Cerebellar nuclear complex (tissue), 1 donor: ENCODE measurements around the gene RAPGEF6.

Experiments used
- DNase-seq, 2 experiments: peaks; one replicate each; lab custom pipeline; 2025; lab: John Stamatoyannopoulos, UW

Gene RAPGEF6

DNA sequence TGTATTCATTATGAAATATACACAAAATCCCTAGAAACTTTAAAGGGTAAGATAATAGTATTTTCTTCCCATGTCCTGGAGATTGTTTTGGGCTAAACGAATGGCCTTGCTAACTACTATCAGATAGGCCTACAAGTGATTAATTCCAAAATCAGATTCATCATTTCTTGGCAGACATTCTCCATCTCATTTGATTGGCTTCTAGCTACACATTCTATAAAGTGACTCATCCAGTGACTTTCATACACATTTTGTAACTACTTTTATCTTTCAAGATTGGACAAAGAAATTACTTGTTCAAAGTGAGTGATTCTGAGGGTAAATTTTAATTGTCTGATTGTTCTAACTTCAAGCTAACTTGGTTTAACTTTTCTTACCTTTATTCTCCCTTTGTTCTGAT, 93.3 kb downstream of the RAPGEF6 start:
- DNase-seq = no peak

DNA sequence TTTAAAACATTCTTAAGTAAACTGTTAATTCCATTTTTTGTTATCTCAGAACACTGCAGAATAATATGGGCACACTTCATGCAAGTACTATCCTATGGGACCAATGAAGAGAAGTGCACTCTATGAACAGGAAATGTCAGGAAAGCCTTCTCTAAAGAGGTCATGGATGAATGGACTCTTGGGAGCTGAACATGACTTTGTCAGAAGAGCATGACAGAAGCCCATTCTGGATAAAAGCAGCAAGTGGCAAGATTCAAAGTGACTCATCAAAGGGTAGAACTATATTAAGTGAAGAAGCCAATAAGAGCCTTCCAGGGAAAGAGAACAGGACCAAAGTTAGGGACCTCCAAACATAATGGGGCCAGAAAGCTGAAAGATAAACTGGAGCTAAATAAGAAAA, 94.0 kb downstream of the RAPGEF6 start:
- no peak for DNase-seq

DNA sequence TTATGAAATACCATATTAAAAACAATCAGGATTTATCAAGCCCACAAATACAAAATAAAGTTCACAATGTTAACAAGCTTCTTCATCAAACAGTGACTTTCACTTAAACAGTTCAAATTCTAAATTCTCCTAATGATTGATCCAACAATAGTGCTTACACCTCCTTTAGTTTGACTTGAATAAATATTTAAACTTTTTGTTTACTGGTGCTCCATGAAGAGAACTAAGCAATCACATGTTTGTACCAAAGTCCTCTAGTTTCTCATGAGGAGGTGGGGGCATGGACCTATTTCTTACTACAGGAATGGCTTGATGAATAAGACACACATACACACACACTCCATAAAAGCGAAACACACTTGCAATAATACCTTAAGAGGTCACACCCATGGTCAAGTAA, 95.8 kb downstream of the RAPGEF6 start:
- DNase-seq = no peak

DNA sequence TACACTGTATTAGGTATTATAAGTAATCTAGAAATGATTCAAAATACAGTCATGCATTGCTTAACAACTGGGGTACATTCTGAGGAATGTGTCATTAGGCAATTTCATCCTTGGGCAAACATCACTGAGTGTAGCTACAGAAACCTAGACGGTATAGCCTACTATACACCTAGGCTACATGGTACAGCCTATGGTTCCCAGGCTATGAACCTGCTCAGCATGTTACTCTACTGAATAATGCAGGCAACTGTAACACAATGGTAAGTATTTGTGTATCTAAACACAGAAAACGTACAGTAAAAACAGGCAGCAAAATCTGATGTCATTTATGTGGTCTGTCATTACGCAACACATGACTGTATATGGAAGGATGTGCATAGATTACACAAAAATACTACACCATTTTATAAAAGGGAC, 96.8 kb downstream of the RAPGEF6 start:
- no peak for DNase-seq

DNA sequence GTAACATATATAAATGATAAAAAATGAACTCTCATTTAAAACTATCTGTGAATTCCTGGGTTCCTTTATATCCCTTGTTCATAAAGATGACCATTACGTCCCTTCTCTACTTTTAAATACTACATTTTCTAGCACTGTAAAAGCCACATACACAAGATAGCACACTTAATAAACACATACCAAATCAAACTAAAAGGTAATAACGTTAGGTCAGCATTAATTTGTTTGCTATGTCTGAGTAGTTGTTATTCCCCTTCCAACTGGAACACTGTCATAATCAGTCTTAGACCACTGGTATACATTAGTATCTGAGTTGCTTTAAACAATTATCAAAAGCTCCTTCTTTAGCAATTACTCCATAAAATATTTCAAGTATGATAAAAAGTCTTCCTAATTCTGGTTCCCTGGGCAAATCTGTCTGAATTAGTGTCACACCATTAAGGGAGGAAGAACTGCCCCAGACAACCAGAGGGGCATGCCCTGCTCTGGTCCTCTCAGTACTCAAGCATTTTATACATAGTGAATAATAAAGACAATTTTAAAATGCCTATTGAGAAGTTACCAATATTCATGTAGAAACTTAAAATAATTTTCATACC, 98.1 kb downstream of the RAPGEF6 start:
- no peak for DNase-seq

DNA sequence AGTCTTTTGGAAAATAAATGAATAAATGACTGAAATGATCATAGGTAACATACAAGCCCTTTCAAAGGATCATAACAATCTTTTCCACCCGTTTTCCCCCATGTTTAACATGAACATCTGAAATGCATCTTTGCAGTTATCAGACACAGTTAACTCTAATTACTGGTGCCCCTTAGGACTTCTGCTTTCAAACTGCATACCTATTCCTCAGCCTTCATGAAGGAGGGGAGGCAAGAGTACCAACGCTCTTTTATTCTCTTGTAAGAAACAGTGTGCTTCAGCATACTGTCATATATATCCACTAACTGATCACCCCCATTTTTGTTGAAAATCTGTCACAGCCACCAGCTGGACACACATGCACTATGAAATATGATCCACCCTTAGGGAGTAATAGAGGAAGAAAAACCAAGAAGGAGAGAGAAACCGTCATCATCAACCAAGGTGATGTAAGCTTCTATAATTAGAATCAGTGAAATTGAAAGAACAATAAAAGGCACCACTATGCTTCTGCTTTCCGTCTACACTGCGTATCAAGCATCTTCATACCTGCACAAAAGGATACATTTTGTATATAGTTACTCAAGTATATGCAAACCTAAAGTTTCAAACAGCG, 98.7 kb downstream of the RAPGEF6 start:
- no peak for DNase-seq

DNA sequence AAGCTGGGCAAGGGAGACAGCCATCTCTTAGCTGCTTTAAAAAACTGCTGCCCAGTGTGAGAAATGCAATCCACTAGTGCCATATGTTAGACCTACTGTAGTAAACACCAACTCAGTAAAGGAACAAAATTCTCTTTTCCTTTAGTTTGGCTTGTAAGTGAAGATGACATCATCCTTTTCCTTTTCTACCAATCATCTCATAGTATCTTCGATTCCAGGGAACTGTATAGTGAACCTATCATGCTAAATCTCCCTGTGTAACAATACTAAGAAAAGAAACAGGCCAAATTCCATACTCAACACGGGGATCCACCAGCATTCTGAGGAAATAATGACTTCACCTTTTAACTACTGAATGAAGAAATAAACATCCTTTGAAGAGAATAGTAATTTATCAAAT, 100.1 kb downstream of the RAPGEF6 start:
- no peak for DNase-seq

DNA sequence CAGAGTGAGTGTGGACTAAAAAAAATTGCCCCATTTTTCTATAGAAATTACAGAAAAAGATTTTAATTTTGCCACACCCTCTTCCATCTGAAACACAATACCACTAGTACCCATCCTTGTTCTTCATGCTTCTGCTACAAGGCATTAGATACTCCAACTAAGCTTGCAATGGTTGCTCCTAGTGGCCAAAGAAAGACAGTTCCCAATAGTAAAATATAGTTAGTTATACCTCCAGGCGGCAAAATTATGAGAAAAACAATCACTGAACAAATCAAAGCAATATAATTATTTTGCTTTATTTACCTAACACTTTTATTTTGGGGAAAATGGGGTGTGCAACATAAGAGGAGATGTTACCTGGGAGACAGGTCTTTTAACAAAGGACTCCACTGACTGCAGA, 101.2 kb downstream of the RAPGEF6 start:
- DNase-seq = no peak

DNA sequence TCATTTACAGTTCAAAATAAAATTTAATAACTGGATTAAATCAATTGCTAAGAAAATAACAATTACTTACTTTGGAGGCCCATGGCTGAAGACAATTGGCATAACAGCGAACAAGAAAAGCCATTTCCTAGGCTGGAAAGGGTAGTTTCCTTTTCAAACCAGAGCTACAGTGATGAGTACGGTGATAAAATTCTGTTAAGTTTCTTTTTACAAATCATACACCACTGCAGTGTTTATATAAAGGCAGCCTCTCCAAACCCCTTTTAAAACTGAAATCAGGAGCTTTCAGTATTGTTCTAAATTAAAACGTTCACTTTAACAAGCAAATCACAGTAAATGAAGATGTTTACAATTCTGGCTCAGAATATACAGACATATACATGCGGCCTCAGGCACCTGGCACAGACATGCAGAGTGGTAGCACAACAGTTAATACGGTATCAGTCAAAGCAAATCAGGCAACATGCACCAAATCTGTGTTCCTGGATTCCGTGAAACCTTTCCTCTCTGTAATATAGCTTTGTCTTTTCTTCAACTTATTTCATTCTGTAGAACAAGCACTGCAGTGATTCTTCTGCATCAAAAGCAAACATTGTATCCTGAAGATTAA, 102.9 kb downstream of the RAPGEF6 start:
- DNase-seq = peak in 1 of 2 experiments; percentile 63

DNA sequence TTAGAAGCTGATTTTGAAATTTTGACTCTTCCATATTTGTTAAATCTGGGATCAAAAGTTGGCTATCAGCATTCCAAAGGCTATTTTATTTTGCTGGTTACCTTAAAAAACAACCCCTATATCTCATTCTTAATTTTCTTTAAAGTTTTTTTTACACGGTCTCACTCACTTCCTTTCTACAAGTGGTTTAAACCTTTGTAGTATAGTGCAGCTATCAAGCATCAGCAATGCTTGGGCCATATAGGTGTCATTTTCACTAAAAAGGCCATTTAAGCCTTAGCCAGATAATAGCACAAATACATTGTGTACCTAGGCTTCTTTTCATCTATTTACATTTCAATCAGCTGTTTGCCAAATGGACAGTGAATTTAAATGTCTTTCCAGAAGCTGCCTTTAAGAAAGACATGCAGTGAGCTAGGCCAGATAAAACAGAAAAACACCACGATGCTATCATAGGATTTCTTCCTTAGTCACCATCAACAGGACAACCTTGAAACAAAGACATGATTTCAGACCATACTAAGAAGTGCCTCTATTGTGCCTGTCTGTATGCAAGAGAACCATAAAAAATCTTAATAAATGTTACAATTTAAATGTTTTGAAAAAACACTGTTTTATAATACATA, 104.2 kb downstream of the RAPGEF6 start:
- peak in 1 of 2 experiments; percentile 24 for DNase-seq

DNA sequence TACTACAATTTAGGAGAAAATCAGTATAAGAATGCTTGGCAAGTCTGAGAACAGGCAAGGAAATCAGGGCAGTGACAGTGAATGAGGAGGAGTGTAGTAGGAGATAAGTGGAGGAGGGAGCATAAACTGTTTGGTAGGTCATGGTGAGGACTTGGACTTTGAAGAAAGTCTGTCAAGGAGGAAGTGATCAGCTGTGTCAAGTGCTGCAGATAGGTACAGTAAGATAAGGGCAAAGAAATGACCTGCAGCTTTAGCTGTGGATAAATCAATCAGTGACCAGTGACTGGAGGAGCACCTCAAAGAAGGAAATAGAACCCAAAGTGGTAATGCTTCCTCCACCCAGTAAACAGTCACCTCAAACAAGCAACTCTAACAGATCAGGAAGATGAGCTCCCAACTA, 106.3 kb downstream of the RAPGEF6 start:
- no peak for DNase-seq

DNA sequence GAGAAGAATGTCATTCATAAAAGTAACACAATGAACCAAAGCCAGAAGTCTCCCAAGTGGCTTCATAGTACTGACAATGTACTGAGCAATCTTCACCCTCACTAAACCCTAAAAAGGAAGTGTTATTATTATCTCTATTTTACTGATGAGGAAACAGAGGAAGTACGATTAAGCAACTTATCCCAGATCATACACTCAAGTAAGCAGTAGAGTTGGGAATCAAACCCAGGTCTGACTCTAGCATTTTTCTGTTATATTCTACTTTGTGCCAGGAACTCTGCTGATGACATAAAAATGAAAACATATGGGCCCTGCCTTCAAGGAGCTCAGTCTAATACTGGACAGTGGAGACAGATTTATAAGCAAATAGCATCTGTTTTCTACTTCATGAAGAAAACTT, 109.2 kb downstream of the RAPGEF6 start:
- DNase-seq = no peak

DNA sequence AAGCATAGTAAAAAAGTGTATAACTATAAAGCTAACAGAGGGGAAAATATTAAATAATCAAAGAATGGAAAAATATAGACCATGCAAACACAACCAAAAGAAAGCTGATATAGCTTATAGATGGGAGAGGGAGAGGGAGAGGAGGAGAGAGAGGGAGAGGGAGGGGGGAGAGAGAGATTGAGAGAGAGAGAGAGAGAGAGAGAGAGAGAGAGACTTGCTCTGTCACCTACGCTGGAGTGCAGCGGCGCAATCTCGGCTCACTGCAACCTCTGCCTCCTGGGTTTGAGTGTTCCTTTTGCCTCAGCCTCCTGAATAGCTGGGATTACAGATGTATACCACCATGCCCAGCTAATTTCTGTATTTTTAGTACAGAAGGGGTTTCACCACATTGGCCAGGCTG, 110.6 kb downstream of the RAPGEF6 start:
- no peak for DNase-seq

DNA sequence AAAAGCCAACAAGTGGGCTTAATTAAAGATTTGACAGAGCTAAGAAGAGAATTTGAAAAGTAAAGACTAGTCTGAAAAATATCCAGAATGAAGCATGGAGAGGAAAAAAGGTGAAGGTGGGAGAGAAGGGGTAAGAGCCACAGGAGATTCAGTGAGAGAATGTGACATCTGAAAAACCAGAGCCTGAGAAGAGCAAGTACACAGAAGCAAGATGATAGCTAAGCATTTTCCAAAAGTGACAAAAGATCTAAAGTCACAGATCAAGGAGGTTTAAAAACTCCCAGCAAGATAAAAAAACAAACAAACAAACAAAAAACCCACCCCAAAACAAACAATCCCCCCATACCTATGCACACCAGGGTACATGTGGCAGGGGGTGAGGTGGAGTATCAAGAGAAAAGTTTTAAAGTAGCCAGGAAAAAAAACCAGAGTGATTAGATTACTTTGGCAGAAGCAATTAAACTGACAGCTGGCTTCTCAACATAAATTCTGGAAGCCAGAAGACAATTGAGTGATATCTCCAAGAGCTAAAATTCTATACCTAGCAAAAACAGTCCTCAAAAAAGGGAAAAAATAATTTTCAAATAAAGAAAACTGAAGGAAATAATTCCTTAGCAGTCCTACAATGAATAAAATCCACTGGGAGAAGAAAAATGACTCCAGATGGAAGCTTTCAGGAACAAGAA, 111.4 kb downstream of the RAPGEF6 start:
- no peak for DNase-seq

DNA sequence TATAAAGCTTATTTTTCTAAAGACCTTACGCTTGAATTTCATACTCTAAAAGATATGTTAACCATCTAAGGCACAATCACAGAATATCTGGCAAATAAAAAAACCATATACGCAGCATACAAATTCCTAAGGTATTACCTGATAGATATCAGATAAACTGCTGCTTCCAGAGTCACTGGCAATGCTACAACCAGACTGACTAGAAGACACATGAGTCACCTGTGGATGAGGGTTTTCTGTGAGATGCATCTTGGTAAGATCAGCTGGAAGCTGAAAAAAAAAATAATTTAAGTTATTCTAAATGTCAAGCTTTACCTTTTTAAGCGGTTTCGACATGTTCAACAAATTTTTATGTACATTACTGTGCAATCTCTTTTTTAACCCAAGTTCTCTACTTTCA, 113.8 kb downstream of the RAPGEF6 start:
- DNase-seq = no peak

DNA sequence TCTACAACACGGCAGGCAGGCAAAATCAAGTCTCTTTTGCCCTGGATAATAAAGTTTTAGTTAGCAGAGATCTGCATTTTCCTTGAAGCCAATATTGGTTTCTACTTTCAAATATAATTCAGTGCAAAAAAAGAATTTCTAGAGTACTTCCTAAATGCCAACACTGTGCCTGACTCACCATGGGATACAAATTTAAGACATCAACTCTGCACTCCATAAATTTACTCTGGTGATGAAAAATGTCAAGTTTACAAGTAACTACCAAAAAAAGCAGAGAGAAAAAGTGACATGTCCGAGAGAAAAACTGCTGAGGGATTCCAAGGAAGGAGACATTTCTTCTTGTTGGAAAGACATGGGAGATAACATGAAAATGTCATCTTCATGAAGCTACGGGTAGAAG, 119.7 kb downstream of the RAPGEF6 start:
- no peak for DNase-seq

DNA sequence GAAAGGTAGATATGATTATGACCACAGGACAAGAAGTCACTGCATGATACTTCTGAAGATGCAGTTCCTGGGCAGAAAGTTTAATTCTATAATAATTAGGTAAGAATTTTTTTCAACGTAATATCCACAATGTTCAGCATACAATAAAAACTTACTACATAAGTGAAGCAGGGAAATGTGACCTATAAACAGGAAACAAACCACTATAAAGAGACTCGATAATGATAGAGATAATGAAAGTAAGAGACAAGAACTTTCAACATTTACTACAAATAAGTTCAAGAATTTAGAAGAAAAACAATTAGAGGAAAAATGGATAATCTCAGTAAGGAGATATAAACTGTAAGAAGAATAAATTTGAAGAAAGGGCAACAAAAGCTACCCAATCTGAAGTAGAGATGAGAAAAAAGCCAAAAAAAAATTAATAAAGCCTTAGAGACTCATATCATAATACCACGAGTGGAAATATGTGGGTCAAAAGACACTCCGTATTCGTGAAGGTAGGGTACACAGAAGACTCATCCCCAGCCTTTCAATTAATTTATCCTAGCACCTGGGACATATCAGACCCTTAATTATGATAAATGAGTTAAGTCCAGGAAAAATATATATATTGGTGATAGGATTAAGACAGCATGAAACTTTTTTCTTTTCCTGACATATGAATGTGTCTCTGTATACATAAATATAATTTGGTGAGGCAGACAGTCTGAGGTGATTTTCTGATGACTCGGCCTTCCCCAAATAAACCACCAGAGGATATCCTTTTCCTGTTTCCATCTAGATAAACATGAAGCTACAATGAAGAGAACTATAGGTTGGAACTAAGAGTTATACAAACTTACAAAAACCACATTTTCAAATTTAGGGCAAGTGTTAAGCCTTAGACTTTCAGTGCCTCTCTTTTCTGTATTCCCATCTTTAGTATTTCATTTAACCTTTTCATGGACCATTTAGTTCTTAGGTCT, 120.4 kb downstream of the RAPGEF6 start:
- no peak for DNase-seq

DNA sequence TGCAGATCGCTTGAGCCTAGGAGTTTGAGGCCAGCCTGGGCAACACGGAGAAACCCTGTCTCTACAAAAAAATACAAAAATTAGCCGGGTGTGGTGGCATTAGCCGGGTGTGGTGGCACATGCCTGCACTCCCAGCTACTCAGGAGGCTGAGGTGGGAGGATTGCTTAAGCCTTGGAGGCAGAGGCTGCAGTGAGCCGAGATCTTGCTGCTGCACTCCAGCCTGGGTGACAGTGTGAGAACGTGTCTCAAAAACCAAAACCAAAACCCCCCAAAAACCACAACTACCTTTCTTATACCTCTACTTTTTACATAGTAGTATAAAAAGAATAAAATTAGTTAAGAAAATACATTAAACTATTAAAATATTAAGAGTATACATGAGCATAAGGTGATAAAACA, 121.2 kb downstream of the RAPGEF6 start:
- no peak for DNase-seq

DNA sequence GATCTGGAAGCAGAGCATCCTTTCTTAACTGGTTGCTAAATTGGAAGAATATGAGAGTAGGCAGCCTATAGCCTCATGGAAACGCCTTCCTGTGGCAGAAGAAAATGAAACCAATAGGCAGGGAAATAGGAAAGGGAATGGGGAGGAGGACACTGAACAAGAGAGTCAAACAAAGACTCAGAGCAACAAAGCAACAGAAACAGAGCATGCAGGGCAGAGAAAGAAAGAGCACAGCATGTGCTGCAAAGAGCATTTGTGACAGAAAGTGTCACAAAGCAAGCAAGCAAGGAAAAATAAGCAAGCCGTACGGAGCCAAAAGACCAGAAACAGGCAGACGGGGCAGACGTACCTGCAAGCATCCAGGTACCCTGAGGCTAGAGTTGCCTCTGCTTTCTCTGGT, 123.1 kb downstream of the RAPGEF6 start:
- no peak for DNase-seq

DNA sequence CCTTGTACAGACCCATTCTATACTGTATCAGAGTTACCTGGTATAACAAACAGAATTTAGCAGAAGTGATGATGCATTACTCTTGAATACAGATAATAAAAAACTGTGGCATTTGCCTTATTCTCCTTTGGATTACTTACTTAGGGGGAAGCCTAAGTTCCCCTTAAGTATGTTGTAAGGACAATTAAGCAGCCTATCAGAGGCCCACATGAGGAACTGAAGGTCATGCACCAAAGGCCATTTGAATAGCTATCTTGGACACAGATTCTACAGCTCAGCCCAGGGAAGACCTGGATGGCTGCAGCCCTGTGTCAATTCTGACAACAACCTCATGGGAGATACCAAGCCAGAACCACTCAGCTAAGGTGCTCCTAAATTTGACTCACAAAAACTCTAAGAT, 125.2 kb downstream of the RAPGEF6 start:
- no peak for DNase-seq

DNA sequence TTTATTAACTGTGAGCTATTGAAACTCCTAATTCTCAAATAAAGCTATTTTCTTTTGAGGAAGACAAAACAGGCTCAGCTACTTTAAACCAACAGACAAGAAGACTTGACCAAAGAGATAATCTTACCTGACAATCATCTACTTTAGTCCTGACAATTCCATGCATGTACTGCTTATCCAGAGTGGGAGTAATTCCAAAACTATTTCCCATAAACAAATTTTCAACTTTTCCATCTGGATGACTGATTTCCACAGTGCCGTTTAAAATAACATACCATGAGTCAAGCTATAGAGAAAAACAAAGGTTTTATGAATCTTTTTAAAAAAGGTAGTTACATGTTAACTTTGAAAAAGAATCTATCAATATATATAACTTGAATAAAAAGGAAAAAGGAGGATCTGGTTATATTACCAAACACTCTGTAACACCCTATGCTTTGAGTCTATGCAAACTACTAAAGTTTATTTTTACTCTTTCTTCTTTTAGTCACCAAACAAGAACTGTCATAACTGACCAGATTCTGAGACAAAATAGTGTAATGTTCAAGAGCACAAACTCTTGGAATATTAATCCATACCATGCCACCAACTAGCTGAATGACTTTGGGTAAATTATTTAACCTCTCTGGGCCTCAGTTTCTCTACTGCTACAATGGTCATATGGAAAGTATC, 129.7 kb downstream of the RAPGEF6 start:
- no peak for DNase-seq
